ENCODE results near the gene SLC2A6.
A peak's percentile ranks its signal among the peaks of the same experiment; 100 is the strongest.

The SLC2A6 gene

DNA sequence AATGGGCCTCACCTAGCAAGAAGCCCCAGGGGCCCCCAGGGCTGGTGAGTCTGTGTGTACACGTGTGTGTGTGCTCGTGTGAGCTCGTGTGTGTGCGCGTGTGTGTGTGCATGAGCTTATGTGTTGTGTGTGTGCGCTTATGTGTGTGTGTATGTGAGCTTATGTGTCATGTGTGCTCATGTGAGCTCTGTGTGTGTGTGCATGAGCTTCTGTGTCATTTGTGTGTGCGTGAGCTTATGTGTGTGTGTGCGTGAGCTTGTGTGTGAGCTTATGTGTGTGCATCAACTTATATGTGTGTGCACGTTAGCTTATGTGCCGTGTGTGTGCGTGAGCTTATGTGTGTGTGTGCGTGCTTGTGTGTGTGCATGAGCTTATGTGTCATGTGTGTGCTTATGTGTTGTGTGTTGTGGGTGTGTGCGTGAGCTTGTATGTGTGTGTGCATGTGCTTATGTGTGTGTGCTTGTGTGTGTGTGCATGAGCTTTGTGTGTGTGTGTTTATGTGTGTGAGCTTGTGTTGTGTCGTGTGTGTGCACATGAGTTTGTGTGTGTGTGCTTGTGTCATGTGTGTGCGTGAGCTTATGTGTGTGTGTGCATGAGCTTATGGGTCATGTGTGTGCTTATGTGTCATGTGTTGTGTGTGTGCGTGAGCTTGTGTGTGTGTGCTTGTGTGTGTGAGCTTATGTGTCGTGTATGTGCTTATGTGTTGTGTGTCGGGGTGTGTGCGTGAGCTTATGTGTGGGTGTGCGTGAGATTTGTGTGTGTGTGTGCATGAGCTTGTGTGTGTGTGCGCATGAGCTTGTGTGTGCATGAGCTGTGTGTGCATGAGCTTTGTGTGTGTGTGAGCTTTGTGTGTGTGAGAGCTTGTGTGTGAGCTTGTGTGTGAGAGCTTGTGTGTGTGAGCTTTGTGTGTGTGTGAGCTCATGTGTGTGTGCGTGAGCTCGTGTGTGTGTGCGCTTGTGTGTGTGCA lies 16.7 kb upstream of the SLC2A6 start:
- no peak for DNase-seq

DNA sequence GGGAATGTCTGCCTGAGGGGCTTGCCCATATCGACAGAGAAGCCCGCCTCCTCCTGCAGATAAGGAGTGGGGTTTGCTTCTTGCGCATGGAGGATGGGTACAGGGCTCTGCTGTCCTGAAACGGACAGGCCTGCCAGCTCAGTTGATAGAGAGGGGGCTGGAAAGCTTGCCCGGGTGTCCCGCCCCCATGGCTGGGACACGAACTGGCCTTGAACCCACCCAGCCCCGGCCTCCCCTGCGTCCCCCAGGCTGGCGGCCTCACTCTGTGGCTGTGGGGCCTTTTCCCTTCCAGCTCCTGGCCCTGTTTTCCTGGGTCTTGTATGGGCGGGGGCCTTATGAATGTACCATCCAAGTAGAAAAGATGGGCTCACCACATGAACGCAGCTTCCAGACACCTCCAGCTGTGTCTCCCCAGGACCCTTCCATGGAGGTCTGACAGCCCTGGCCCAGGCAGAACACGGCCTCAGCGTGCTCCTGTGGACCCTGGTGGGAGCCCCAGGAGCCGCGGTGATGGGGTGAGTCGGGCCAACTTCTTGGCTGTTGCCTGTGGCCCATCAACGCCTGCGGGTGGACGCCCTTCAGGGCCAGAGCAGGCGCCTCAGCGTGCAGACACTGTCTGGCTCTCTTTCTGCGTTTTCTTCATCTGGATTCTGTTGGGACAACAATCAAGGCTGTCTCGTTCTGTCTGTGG lies 15.9 kb upstream of the SLC2A6 start:
- no peak for DNase-seq

DNA sequence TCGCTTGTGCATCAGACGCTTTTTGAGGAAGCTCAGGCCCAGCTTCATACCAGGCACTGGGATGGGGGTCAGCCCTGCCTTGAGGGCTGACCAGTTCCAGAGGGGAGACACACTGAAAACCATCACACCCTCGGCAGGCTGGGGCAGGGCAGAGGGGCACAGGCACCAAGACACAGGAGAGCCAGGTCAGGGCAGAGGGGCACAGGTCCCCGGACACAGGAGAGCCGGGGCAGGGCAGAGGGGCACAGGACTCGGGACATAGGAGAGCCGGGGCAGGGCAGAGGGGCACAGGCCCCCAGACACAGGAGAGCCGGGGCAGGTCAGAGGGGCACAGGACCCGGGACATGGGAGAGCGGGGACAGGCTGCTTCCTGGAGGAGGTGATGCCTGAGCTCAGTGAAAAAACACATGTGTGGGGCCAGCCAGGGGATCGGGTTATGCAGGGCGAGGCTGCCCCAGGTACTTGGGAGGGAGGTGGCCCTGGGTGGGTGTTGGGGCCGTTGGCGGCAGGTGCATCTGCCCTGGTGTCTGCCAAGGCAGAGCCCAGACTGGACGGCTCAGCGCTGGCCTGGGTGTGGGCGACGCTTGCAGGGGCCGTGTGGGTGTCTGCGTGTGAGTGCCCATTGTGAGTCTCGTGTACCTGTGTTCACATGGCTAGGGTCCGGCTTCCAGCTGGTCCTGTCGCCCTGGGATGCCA lies 15.1 kb upstream of the SLC2A6 start:
- no peak for DNase-seq

- no peak for DNase-seq
These were observed 14.5 kb upstream of the SLC2A6 start for GRCh38 chr9:133493428-133493827.

DNA sequence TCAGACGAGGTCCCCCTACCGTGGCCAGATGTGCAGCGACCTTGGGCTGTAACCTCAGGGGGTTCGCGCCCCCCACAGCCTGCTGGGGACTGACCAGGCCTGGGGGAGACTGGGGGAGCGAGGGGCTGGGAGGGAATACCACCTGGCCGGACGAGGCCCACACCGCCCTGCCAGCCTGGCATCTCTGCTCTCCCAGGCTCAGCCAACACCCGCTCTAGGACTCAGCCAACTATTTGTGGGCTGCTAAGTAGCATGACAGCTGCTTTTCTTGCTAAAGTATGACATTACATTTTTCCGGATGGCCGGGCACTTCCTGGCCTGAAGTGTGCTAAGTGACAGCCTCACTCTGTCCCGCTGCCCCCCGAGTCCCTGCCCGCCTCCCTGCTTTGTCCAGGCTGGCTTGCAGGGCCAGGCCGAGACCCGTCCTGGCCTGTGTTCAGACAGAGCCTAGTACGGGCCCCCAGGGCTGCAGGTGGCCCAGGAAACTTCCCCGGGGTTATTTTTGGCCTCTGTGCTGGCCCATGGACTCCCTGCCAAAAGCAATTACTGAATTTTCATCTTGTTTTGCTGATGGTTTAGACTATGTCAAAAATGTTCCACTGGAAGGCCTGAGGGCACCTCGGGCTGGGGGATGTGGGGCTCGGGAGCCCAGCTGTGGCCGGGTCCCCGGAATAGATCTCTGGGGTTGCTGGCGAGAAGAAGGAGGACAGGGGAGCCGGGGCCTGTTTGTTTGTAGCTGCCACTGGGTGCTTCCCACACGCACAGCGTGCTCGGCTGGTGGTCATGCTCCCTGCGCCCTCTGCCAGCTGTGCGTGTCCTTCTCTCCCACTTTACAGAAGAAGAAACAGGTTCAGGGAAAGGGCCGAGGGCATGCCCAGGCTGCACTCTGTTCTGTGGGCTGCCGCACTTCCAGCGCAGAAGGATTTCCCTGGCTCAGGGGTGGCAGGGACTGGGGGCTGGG lies 13.4 kb upstream of the SLC2A6 start:
- peak; percentile 31 for DNase-seq

- no peak for DNase-seq
These were observed 12.7 kb upstream of the SLC2A6 start for GRCh38 chr9:133491656-133491925.

DNA sequence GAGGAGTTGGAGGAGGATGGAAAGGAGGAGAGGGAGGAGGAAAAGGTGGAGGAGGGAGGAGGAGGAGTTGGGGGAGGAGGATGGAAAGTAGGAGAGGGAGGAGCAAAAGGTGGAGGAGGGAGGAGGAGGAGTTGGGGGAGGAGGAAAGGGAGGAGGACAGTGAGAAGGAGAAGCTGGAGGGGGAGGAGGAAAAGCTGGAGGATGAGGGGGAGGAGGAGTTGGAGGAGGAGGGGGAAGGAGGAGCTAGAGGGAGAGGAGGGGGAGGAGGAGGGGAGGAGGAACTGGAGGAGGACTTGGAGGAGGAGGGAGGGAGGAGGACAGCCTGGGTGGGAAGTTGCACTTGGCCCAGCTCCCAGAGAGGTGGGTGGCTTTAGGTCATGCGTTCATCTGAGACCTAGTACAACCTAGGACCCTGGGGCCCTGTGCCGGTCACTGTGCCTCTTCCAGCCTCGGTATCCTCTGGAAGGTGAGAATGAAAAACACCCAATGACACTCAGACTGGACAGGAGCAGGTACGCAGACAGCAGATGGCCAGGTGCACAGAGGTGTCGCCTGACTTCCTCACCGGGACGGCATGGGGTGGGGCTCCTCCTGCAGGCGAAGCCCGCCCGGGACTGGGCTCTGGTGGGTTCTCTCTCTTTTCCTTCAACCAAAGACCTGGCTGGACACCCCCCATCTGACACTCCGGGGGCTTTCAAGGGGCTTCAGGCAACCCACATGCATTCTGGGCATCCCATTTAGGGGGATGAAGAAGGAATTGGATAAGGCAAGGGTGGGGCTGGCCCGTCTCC lies 12.2 kb upstream of the SLC2A6 start:
- no peak for DNase-seq

DNA sequence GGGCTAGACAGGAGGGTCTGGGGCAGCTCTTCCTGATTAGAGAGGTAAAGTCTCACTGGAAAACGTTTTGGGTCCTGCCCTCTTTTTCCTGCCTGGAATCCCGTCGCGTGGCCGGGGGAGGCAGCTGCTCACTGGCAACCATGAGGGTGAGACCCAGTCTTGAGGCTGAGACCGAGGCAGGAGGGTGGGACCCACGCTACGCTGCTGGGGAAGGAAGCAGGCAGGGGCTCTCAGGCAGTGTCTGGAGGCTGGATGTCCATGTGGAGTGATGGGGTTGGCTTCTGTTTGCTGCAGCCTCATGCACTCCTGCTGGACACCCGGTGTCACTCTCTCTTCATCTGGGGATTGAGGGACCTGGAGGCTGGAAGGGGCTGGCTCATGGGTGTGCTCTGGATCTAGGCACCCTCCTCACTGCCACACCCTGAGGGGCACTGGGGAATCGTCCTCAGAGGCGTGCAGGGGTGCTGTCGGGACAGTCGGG lies 11.3 kb upstream of the SLC2A6 start:
- no peak for DNase-seq

DNA sequence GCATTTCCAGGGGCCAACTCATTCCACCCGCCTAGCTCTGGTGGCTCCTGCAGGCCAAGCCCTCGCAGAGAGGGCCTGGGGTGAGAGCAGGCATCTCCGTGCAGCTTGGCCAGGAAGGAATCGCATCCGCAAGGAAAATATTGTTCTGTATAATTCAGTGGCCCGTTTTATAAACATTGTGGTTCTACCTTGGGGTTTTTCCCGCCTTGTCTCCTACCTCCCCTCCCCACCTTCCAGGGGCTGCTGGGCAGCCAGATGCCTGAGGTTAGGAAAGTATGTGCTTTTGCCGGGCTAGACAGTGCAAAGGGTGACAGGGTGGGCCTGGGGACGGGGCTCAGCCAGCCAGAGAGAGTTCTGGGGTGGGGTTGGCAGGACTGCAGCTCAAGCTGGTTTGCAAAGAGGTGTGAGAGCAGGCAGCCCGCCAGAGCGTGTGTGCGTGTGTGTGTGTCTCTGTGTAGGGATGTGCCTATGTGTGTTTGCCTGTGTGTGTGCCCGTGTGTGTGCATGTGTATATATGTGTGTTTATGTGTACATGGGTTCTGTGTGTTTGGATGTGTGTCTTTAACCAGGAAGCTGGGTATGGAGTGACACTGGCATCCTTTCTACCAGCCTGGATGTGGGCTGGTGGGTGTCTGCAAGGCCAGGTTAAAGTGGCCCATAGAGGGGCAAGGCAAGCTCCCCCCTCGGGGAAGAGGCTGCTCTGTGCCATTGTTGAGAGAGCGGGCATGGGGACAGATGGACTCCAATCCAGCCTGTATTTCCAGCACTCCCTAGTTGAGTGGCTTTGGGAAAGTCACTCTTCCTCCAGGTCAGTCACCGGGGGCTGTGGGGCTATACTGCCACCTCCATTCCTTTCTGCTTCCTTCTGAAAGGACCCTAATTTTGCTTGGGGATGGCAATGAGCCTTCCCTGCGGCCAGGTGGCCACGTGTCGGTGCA lies 10.6 kb upstream of the SLC2A6 start:
- no peak for DNase-seq

DNA sequence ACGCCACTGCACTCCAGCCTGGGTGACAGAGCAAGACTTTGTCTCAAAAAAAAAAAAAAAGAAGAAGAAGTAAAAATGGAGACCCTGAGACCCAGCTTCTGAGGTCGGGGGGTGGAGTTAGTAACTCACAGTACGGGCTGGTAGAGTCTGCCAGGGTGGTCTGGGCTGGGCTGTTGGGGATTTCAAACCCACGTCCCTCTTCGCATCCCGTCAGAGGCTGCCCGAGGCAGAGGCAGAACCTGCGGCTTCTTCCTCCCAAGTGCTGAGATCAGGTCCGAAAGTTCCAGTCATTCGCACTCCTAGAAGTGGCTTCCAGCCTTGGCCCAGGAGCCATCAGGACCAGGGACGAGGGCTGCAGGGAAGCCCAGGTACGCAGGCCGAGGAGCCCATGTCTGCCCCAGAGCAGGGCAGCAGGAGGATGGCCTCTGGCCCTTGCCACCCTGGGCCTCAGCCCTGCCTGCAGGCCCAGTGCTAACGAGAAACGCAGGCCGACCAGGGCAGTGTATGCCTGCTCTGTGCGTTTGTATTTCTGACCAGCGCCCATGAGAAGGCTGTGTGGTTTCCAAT lies 9.9 kb upstream of the SLC2A6 start:
- DNase-seq, result no peak

DNA sequence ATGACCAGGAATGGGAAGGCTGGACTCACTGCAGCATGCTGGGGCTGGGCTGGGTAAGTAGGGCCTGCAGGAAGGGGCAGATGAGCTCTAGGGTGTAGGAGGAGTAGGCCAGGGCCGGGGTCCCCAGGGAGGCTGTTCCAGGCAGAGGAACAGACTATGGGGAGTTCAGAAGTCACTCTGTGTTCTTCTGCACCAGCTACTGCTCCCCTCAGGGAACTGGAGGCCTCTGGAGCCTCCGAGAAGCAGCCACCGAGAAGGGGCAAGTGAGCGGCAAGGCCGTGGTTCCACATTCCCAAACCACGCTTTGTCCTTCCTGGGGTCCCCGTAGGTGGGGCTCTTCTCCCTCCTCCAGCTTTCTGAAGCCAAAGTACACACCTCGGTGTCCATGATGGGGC lies 8.4 kb upstream of the SLC2A6 start:
- no peak for DNase-seq

GRCh38 chr9:133485531-133486260 lies 6.8 kb upstream of the SLC2A6 start:
- DNase-seq, result no peak

- DNase-seq, result no peak
These were observed 6.0 kb upstream of the SLC2A6 start for GRCh38 chr9:133484671-133485437.

GRCh38 chr9:133483611-133484010 lies 4.7 kb upstream of the SLC2A6 start:
- DNase-seq, result no peak

DNA sequence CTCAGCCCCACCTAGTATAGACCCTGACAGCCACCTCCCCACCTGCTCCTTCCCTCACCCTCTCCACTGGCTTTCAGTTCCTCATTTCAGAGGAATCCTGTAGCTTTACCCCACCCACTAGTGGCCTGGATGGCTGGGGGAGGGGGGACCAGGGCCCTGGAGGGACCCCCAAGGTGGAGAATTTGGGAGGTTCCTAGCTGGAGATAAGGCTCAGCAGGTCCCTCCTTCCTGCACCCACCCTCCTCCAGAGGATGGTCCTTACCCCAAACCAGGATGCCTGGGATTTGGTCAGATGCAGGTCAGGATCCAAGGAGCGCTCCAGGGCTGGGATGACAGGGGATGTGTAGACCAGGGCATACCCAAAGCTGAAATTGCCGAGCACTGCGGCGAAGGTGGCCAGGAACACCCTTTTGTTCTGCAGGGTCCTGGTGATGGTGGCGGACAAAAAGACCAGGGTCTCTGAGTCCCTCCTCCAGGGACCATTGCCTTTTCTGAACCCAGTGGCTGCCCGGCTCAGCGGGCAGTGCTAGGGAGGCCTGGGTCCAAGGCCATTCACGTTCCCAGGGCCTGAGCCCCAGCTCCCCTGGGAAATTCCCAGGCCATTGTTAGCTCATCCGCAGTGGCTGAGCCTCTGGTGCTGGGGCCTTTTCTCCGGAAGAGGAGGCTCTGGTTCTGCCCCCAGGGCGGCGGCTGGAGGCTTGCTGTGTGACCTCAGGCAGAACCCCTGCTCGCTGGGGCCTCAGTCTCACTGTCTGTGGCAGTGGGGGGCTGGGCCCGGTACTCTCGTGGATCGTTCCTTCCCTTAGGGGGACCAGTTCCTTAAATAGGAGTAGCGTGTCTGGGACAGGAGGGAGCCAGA lies 678 bp downstream of the SLC2A6 start:
- no peak for DNase-seq

DNA sequence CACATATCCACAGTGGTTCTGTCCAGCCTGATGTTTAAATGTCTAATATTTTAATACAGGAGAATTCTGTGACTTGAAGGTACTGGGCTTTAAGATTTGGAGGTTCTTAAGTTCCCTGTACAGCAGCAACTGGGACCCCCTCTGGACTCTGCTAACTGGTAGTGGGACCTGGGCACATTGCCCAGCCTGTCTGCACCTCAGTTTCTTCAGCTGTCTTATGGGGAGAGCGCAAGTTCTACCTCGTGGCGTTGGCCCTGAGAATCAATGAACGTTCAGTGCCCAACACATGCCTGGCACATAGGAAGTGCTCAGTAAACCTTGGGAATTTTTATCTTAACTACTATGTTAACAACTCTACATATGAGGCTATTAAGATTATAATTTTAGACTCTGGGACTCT lies 1.4 kb downstream of the SLC2A6 start:
- no peak for DNase-seq

GRCh38 chr9:133476941-133477340 lies 2.0 kb downstream of the SLC2A6 start:
- DNase-seq, result no peak

All from NCI-H510A treated with DMSO at 0.1 percent for 48 hours (cell line).